ENCODE measurements around the gene SGCD.

GRCh38 chr5:156585999-156586398 is 259.0 kb downstream of the SGCD start:
- TF ChIP-seq POLR2AphosphoS5 (IDR thresholded peaks at IDR 0.05) (no peak), POLR2A (IDR thresholded peaks at IDR 0.05) (no peak)
